Astrocyte (in vitro differentiated cells and primary cell): ENCODE data around the gene EFCAB6. TPM values are rescaled to one million over a fixed set of nuclear protein-coding genes. Genes with fewer than 3 reads are reported as not detected.

Source experiments
- DNase-seq: peaks from one replicate; pipeline ENCODE4 v3.0.0-alpha.2; 2010; ENCODE audit warnings: low read depth
- FAIRE-seq: peaks from 2 replicates; lab custom pipeline; 2011; peaks lifted over from hg19 to GRCh38; lab: Jason Lieb, UNC
- H2AFZ ChIP-seq: 2 replicates; pipeline ENCODE4 v1.6.0; 2012; ENCODE audit warnings: low read depth, low read length, inconsistent platforms
- H3K27ac ChIP-seq: 2 replicates; pipeline ENCODE4 v1.5.1; 2011; ENCODE audit warnings: low read depth, low read length, inconsistent platforms
- H3K27me3 ChIP-seq: 2 replicates; pipeline ENCODE4 v1.6.0; 2011; ENCODE audit warnings: low read length, inconsistent platforms; ENCODE audit not compliant: insufficient read depth
- H3K36me3 ChIP-seq: 2 replicates; pipeline ENCODE4 v1.5.1; 2011; ENCODE audit warnings: low read length, inconsistent platforms; ENCODE audit not compliant: insufficient read depth
- H3K4me1 ChIP-seq: 2 replicates; pipeline ENCODE4 v1.5.1; 2011; ENCODE audit warnings: low read length, inconsistent platforms; ENCODE audit not compliant: insufficient read depth
- H3K4me2 ChIP-seq: 2 replicates; pipeline ENCODE4 v1.6.0; 2012; ENCODE audit warnings: low read length, inconsistent platforms
- H3K4me3 ChIP-seq: 2 replicates; pipeline ENCODE4 v1.5.1; 2011; ENCODE audit warnings: low read depth, mild to moderate bottlenecking, low read length, inconsistent platforms; ENCODE audit not compliant: insufficient read depth
- H3K79me2 ChIP-seq: 2 replicates; pipeline ENCODE4 v1.6.0; 2012; ENCODE audit warnings: mild to moderate bottlenecking, low read length, inconsistent platforms; ENCODE audit not compliant: insufficient read depth
- H3K9ac ChIP-seq: 2 replicates; pipeline ENCODE4 v1.6.0; 2012; ENCODE audit warnings: mild to moderate bottlenecking, low read length, inconsistent platforms
- H3K9me3 ChIP-seq: 2 replicates; pipeline ENCODE4 v1.5.1; 2012; ENCODE audit warnings: low read depth, mild to moderate bottlenecking, low read length, inconsistent platforms; ENCODE audit not compliant: insufficient read depth
- H4K20me1 ChIP-seq: 2 replicates; pipeline ENCODE4 v1.6.0; 2012; ENCODE audit warnings: low read length, inconsistent platforms; ENCODE audit not compliant: insufficient read depth
- H3K27ac Mint-ChIP-seq: one replicate; pipeline ENCODE4 v1.8.0; 2021; ENCODE audit warnings: mild to moderate bottlenecking, mixed read lengths; ENCODE audit not compliant: unreplicated experiment
- H3K27me3 Mint-ChIP-seq: one replicate; pipeline ENCODE4 v1.8.0; 2021; ENCODE audit warnings: low read depth, mixed read lengths; ENCODE audit not compliant: unreplicated experiment
- H3K36me3 Mint-ChIP-seq: one replicate; pipeline ENCODE4 v1.8.0; 2021; ENCODE audit warnings: low read depth, mixed read lengths; ENCODE audit not compliant: unreplicated experiment
- H3K4me1 Mint-ChIP-seq: one replicate; pipeline ENCODE4 v1.8.0; 2021; ENCODE audit warnings: low read depth, mixed read lengths; ENCODE audit not compliant: unreplicated experiment
- H3K4me3 Mint-ChIP-seq: one replicate; pipeline ENCODE4 v1.8.0; 2021; ENCODE audit warnings: mild to moderate bottlenecking, moderate library complexity, mixed read lengths; ENCODE audit not compliant: unreplicated experiment
- H3K9me3 Mint-ChIP-seq: one replicate; pipeline ENCODE4 v1.8.0; 2021; ENCODE audit warnings: mild to moderate bottlenecking, mixed read lengths; ENCODE audit not compliant: unreplicated experiment
- EZH2 ChIP-seq: IDR thresholded peaks from 2 replicates; pipeline ENCODE4 v1.6.1; 2012; ENCODE audit warnings: mild to moderate bottlenecking, low read length, inconsistent platforms; ENCODE audit not compliant: insufficient read depth
- total RNA-seq: library from RNA; stranded (reverse); gene quantifications from 2 replicates; pipeline ENCODE4 v1.2.1, GENCODE V29; 2021
- TF ChIP-seq, protein P1 (sequence below): IDR thresholded peaks from 2 replicates; pipeline ENCODE4 v1.5.1; 2011; ENCODE audit warnings: low read depth, mild to moderate bottlenecking, inconsistent platforms, low read length, moderate library complexity; ENCODE audit not compliant: insufficient read depth

The EFCAB6 gene
- total RNA-seq, 1 donor from 2014 or later, result 1.2 TPM

- Histone ChIP-seq H3K4me1 (peaks cover 14% of the 10 kb centered on the region), H3K4me3 (peak overlapping the region; percentile 68), H3K36me3 (no peaks in the 10 kb centered on the region), H2AFZ (peak overlapping the region; percentile 91), H3K79me2 (peaks cover 6% of the 10 kb centered on the region), H3K27ac (peak overlapping the region; percentile 73), H3K4me2 (peak overlapping the region; percentile 87), H3K27me3 (no peaks in the 10 kb centered on the region), H4K20me1 (no peaks in the 10 kb centered on the region), H3K9me3 (no peaks in the 10 kb centered on the region), H3K9ac (peak overlapping the region; percentile 83)
- FAIRE-seq (no peak), DNase-seq (no peak)
- Mint-ChIP-seq H3K9me3 (no peaks in the 10 kb centered on the region), H3K27me3 (no peaks in the 10 kb centered on the region), H3K4me1 (peaks cover 8% of the 10 kb centered on the region), H3K27ac (peak overlapping the region; percentile 80), H3K4me3 (peak overlapping the region; percentile 96), H3K36me3 (no peaks in the 10 kb centered on the region)
- no peak for TF ChIP-seq EZH2
- TF ChIP-seq, protein P1, sequence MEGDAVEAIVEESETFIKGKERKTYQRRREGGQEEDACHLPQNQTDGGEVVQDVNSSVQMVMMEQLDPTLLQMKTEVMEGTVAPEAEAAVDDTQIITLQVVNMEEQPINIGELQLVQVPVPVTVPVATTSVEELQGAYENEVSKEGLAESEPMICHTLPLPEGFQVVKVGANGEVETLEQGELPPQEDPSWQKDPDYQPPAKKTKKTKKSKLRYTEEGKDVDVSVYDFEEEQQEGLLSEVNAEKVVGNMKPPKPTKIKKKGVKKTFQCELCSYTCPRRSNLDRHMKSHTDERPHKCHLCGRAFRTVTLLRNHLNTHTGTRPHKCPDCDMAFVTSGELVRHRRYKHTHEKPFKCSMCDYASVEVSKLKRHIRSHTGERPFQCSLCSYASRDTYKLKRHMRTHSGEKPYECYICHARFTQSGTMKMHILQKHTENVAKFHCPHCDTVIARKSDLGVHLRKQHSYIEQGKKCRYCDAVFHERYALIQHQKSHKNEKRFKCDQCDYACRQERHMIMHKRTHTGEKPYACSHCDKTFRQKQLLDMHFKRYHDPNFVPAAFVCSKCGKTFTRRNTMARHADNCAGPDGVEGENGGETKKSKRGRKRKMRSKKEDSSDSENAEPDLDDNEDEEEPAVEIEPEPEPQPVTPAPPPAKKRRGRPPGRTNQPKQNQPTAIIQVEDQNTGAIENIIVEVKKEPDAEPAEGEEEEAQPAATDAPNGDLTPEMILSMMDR, result no peak
These were observed 785 bp upstream of the EFCAB6 start for GRCh38 chr22:43812890-43813289.

DNA sequence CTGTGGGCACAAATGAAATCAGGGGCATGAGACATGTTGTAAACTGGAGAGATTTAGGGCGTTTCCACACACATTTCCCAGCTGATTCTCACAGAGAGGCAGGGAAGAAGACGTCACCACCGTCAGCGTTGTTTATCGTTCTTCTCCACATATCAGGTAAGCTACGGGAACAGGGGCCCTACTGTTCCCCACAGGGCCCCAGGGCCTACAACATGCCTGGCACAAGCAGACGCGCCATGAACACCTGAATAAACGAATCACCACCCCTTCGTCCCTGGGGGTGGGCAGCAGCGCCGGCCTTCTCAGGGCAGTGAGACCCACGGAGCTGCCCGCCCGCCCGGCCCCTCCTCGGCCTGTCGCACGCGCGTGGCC is 342 bp downstream of the EFCAB6 start:
- no peak for FAIRE-seq
- no peaks in the 10 kb centered on the region for H3K27me3 ChIP-seq
- no peaks in the 10 kb centered on the region for H4K20me1 ChIP-seq
- peaks cover 8% of the 10 kb centered on the region for H3K4me1 Mint-ChIP-seq
- H3K36me3 ChIP-seq, result no peaks in the 10 kb centered on the region
- no peaks in the 10 kb centered on the region for H3K27me3 Mint-ChIP-seq
- no peaks in the 10 kb centered on the region for H3K9me3 ChIP-seq
- peaks cover 6% of the 10 kb centered on the region for H3K79me2 ChIP-seq
- peak overlapping the region; percentile 68 for H3K4me3 ChIP-seq
- no peaks in the 10 kb centered on the region for H3K36me3 Mint-ChIP-seq
- peak overlapping the region; percentile 83 for H3K9ac ChIP-seq
- DNase-seq, result peak; percentile 32
- H2AFZ ChIP-seq, result peak overlapping the region; percentile 91
- TF ChIP-seq EZH2, result no peak
- TF ChIP-seq, protein P1, result no peak
- H3K4me2 ChIP-seq, result peak overlapping the region; percentile 87
- H3K9me3 Mint-ChIP-seq, result no peaks in the 10 kb centered on the region
- peak overlapping the region; percentile 80 for H3K27ac Mint-ChIP-seq
- H3K4me1 ChIP-seq, result peaks cover 14% of the 10 kb centered on the region
- H3K27ac ChIP-seq, result peak overlapping the region; percentile 73
- peak overlapping the region; percentile 96 for H3K4me3 Mint-ChIP-seq

GRCh38 chr22:43802897-43803495 is 9.1 kb downstream of the EFCAB6 start:
- Histone ChIP-seq H3K27me3 (no peaks in the 10 kb centered on the region), H3K9me3 (no peaks in the 10 kb centered on the region), H3K4me1 (no peaks in the 10 kb centered on the region), H3K36me3 (no peaks in the 10 kb centered on the region), H3K9ac (no peak overlapping the region), H3K79me2 (no peaks in the 10 kb centered on the region), H3K4me3 (no peak overlapping the region), H2AFZ (no peak overlapping the region), H4K20me1 (no peaks in the 10 kb centered on the region), H3K4me2 (no peak overlapping the region), H3K27ac (no peak overlapping the region)
- Mint-ChIP-seq H3K4me3 (no peak overlapping the region), H3K27ac (no peak overlapping the region), H3K27me3 (peaks cover 7% of the 10 kb centered on the region), H3K4me1 (no peaks in the 10 kb centered on the region), H3K36me3 (peaks cover 4% of the 10 kb centered on the region), H3K9me3 (peaks cover 3% of the 10 kb centered on the region)
- FAIRE-seq, result no peak
- no peak for DNase-seq
- no peak for TF ChIP-seq EZH2
- TF ChIP-seq, protein P1, result no peak
